Cardiac fibroblast (primary cell): Measurements from ENCODE around the gene PPHLN1.

Experiments
- DNase-seq, 2 donors: peaks; one replicate each; pipeline versions ENCODE4 v3.0.0 to v3.0.0-alpha.2; 2010; ENCODE audit warnings: low read depth in 2 of 2
- H3K4me3 ChIP-seq, 2 donors: replicated peaks in 1 of 2; 1 replicate in 1 of 2; 2 replicates in 1 of 2; pipeline ENCODE4 v1.5.1; 2011; ENCODE audit warnings: low read depth in 2 of 2, low read length in 2 of 2, mild to moderate bottlenecking in 2 of 2, moderate library complexity in 1 of 2
- CTCF ChIP-seq: IDR thresholded peaks from one replicate; pipeline ENCODE4 v1.5.1; 2011; ENCODE audit warnings: low read depth, mild to moderate bottlenecking, low read length, inconsistent platforms

The PPHLN1 gene

GRCh38 chr12:42296503-42297109 lies 29.4 kb upstream of the PPHLN1 start:
- peak; percentile 2 to 34 for DNase-seq
- H3K4me3 ChIP-seq, result no peak overlapping the region
- peak; percentile 47 for TF ChIP-seq CTCF

GRCh38 chr12:42298887-42299286 lies 27.1 kb upstream of the PPHLN1 start:
- no peak for DNase-seq
- TF ChIP-seq CTCF, result no peak
- no peak overlapping the region for H3K4me3 ChIP-seq

GRCh38 chr12:42299392-42300308 lies 26.3 kb upstream of the PPHLN1 start:
- no peak for TF ChIP-seq CTCF
- peak; percentile 18 to 72 for DNase-seq
- no peak overlapping the region for H3K4me3 ChIP-seq

GRCh38 chr12:42306297-42306696 lies 19.7 kb upstream of the PPHLN1 start:
- no peak for TF ChIP-seq CTCF
- H3K4me3 ChIP-seq, result no peak overlapping the region
- no peak for DNase-seq

GRCh38 chr12:42308390-42308789 lies 17.6 kb upstream of the PPHLN1 start:
- TF ChIP-seq CTCF, result no peak
- no peak overlapping the region for H3K4me3 ChIP-seq
- DNase-seq, result no peak

- no peak for TF ChIP-seq CTCF
- no peak for DNase-seq
- no peak overlapping the region for H3K4me3 ChIP-seq
These were observed 16.0 kb upstream of the PPHLN1 start for GRCh38 chr12:42309996-42310395.
